Medulla oblongata (tissue), 1 donor: Measurements from ENCODE around the gene TP53I13.

Experiments used
- DNase-seq: peaks from one replicate; pipeline ENCODE4 v3.0.0-alpha.2; 2015; ENCODE audit errors: extremely low spot score

The TP53I13 gene

GRCh38 chr17:29615492-29616299 lies 47.2 kb downstream of the TP53I13 start:
- DNase-seq: peak; percentile 97

GRCh38 chr17:29616300-29617048 lies 48.0 kb downstream of the TP53I13 start:
- DNase-seq: no peak

GRCh38 chr17:29617125-29617480 lies 48.6 kb downstream of the TP53I13 start:
- DNase-seq: peak; percentile 81

GRCh38 chr17:29617481-29618271 lies 49.2 kb downstream of the TP53I13 start:
- DNase-seq: peak; percentile 87

GRCh38 chr17:29618272-29619065 lies 50.0 kb downstream of the TP53I13 start:
- no peak for DNase-seq

- DNase-seq: no peak
These were observed 50.8 kb downstream of the TP53I13 start for GRCh38 chr17:29619251-29619650.

GRCh38 chr17:29620271-29620670 lies 51.8 kb downstream of the TP53I13 start:
- no peak for DNase-seq

- DNase-seq: no peak
These were observed 52.4 kb downstream of the TP53I13 start for GRCh38 chr17:29620779-29621500.

GRCh38 chr17:29621751-29622194 lies 53.3 kb downstream of the TP53I13 start:
- DNase-seq: no peak
